Measurements from ENCODE around the gene CEP162. TPM values are rescaled to one million over a fixed set of nuclear protein-coding genes. Genes with fewer than 3 reads are reported as not detected.

CEP162 gene
- total and polyA plus RNA-seq, 2 experiments from 2014 or later = 9.2 to 15.4 TPM

DNA sequence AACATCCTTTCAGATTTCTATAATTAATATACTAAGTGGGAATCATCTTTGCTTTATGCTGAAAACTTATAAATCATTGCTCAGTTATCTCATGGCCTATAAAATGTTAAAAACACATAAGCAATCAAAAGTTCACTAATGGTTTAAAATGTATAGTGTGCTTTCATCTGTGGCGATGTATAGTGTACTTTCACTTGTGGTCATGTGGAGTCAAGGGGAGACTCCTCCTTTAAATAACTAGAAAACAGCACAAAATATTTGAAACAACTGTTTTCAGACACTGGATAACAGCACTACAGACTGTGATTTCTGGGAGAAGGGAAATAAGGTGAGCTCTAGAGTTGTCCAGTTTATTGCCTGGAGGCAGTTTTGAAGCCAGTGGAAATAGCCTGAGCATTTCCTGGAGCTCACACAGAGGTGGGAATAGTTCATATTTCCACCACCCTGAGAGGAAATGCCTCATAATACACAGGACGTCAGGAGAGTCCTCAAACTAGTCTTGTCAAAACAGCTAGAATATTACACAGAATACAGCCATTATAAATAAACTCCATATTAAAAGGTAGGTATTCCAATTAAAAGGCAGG is 89.4 kb downstream of the CEP162 start:
- Mint-ChIP-seq H3K9me3 (peaks cover 18% of the 10 kb centered on the region), H3K36me3 (ENCODE audit: low read depth) (peaks cover 29% of the 10 kb centered on the region), H3K27ac (no peak overlapping the region), H3K4me3 (no peak overlapping the region), H3K27me3 (ENCODE audit: insufficient read depth, low read depth, poor library complexity) (no peaks in the 10 kb centered on the region), H3K4me1 (peaks cover 16% of the 10 kb centered on the region; the same call in 2 of the 3 replicates)
- ATAC-seq = no peak
- H3K27me3 ChIP-seq (ENCODE audit: insufficient read depth) = no peaks in the 10 kb centered on the region
- no peaks in the 10 kb centered on the region for H3K9me2 ChIP-seq (ENCODE audit: insufficient read depth)
- H3K36me3 ChIP-seq (ENCODE audit: insufficient read depth) = no peaks in the 10 kb centered on the region
- no peak overlapping the region for H3K27ac ChIP-seq (ENCODE audit: low read depth)
- TF ChIP-seq, protein P1, sequence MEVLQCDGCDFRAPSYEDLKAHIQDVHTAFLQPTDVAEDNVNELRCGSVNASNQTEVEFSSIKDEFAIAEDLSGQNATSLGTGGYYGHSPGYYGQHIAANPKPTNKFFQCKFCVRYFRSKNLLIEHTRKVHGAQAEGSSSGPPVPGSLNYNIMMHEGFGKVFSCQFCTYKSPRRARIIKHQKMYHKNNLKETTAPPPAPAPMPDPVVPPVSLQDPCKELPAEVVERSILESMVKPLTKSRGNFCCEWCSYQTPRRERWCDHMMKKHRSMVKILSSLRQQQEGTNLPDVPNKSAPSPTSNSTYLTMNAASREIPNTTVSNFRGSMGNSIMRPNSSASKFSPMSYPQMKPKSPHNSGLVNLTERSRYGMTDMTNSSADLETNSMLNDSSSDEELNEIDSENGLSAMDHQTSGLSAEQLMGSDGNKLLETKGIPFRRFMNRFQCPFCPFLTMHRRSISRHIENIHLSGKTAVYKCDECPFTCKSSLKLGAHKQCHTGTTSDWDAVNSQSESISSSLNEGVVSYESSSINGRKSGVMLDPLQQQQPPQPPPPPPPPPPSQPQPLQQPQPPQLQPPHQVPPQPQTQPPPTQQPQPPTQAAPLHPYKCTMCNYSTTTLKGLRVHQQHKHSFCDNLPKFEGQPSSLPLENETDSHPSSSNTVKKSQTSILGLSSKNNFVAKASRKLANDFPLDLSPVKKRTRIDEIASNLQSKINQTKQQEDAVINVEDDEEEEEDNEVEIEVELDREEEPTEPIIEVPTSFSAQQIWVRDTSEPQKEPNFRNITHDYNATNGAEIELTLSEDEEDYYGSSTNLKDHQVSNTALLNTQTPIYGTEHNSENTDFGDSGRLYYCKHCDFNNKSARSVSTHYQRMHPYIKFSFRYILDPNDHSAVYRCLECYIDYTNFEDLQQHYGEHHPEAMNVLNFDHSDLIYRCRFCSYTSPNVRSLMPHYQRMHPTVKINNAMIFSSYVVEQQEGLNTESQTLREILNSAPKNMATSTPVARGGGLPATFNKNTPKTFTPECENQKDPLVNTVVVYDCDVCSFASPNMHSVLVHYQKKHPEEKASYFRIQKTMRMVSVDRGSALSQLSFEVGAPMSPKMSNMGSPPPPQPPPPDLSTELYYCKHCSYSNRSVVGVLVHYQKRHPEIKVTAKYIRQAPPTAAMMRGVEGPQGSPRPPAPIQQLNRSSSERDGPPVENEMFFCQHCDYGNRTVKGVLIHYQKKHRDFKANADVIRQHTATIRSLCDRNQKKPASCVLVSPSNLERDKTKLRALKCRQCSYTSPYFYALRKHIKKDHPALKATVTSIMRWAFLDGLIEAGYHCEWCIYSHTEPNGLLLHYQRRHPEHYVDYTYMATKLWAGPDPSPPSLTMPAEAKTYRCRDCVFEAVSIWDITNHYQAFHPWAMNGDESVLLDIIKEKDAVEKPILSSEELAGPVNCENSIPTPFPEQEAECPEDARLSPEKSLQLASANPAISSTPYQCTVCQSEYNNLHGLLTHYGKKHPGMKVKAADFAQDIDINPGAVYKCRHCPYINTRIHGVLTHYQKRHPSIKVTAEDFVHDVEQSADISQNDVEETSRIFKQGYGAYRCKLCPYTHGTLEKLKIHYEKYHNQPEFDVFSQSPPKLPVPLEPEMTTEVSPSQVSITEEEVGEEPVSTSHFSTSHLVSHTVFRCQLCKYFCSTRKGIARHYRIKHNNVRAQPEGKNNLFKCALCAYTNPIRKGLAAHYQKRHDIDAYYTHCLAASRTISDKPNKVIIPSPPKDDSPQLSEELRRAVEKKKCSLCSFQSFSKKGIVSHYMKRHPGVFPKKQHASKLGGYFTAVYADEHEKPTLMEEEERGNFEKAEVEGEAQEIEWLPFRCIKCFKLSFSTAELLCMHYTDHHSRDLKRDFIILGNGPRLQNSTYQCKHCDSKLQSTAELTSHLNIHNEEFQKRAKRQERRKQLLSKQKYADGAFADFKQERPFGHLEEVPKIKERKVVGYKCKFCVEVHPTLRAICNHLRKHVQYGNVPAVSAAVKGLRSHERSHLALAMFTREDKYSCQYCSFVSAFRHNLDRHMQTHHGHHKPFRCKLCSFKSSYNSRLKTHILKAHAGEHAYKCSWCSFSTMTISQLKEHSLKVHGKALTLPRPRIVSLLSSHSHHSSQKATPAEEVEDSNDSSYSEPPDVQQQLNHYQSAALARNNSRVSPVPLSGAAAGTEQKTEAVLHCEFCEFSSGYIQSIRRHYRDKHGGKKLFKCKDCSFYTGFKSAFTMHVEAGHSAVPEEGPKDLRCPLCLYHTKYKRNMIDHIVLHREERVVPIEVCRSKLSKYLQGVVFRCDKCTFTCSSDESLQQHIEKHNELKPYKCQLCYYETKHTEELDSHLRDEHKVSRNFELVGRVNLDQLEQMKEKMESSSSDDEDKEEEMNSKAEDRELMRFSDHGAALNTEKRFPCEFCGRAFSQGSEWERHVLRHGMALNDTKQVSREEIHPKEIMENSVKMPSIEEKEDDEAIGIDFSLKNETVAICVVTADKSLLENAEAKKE (CRISPR knock-in tag; IDR thresholded peaks at IDR 0.05) = no peak
- TF ChIP-seq EZH2 (IDR thresholded peaks at IDR 0.05; ENCODE audit: low read depth, unreplicated experiment) (no peak), ZNF114 (CRISPR knock-in tag; IDR thresholded peaks at IDR 0.05) (no peak), EZH2phosphoT487 (IDR thresholded peaks at IDR 0.05; ENCODE audit: unreplicated experiment) (no peak), ZNF331 (CRISPR knock-in tag; IDR thresholded peaks at IDR 0.05; ENCODE audit: low read depth) (no peak), CREB1 (CRISPR knock-in tag; IDR thresholded peaks at IDR 0.05; ENCODE audit: low read depth) (no peak), JUNB (IDR thresholded peaks at IDR 0.05; ENCODE audit: unreplicated experiment) (no peak), NANOG (IDR thresholded peaks at IDR 0.05; ENCODE audit: borderline replicate concordance) (no peak), POLR2AphosphoS5 (IDR thresholded peaks at IDR 0.05; ENCODE audit: low read depth) (no peak), STAT1 (IDR thresholded peaks at IDR 0.05; ENCODE audit: unreplicated experiment) (no peak)
- TF ChIP-seq, protein P2, sequence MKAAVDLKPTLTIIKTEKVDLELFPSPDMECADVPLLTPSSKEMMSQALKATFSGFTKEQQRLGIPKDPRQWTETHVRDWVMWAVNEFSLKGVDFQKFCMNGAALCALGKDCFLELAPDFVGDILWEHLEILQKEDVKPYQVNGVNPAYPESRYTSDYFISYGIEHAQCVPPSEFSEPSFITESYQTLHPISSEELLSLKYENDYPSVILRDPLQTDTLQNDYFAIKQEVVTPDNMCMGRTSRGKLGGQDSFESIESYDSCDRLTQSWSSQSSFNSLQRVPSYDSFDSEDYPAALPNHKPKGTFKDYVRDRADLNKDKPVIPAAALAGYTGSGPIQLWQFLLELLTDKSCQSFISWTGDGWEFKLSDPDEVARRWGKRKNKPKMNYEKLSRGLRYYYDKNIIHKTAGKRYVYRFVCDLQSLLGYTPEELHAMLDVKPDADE (IDR thresholded peaks at IDR 0.05) = no peak
- TF ChIP-seq, protein P3, sequence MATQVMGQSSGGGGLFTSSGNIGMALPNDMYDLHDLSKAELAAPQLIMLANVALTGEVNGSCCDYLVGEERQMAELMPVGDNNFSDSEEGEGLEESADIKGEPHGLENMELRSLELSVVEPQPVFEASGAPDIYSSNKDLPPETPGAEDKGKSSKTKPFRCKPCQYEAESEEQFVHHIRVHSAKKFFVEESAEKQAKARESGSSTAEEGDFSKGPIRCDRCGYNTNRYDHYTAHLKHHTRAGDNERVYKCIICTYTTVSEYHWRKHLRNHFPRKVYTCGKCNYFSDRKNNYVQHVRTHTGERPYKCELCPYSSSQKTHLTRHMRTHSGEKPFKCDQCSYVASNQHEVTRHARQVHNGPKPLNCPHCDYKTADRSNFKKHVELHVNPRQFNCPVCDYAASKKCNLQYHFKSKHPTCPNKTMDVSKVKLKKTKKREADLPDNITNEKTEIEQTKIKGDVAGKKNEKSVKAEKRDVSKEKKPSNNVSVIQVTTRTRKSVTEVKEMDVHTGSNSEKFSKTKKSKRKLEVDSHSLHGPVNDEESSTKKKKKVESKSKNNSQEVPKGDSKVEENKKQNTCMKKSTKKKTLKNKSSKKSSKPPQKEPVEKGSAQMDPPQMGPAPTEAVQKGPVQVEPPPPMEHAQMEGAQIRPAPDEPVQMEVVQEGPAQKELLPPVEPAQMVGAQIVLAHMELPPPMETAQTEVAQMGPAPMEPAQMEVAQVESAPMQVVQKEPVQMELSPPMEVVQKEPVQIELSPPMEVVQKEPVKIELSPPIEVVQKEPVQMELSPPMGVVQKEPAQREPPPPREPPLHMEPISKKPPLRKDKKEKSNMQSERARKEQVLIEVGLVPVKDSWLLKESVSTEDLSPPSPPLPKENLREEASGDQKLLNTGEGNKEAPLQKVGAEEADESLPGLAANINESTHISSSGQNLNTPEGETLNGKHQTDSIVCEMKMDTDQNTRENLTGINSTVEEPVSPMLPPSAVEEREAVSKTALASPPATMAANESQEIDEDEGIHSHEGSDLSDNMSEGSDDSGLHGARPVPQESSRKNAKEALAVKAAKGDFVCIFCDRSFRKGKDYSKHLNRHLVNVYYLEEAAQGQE (IDR thresholded peaks at IDR 0.05; ENCODE audit: unreplicated experiment) = no peak
- TF ChIP-seq, protein P4, sequence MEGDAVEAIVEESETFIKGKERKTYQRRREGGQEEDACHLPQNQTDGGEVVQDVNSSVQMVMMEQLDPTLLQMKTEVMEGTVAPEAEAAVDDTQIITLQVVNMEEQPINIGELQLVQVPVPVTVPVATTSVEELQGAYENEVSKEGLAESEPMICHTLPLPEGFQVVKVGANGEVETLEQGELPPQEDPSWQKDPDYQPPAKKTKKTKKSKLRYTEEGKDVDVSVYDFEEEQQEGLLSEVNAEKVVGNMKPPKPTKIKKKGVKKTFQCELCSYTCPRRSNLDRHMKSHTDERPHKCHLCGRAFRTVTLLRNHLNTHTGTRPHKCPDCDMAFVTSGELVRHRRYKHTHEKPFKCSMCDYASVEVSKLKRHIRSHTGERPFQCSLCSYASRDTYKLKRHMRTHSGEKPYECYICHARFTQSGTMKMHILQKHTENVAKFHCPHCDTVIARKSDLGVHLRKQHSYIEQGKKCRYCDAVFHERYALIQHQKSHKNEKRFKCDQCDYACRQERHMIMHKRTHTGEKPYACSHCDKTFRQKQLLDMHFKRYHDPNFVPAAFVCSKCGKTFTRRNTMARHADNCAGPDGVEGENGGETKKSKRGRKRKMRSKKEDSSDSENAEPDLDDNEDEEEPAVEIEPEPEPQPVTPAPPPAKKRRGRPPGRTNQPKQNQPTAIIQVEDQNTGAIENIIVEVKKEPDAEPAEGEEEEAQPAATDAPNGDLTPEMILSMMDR (conservative IDR thresholded peaks at IDR 0.05; ENCODE audit: low read depth in 2 of 2) = no peak
- H4K20me1 ChIP-seq (replicated peaks; ENCODE audit: insufficient read depth) = no peaks in the 10 kb centered on the region
- no peak overlapping the region for H3K4me3 ChIP-seq
- H3K4me1 ChIP-seq (ENCODE audit: insufficient read depth) = peaks cover 15% of the 10 kb centered on the region; the same call in 1 of the 2 replicates
- H2AFZ ChIP-seq = no peak overlapping the region
- DNase-seq (ENCODE audit: low spot score) = no peak
- no peak overlapping the region for H3K4me2 ChIP-seq
- H3F3A ChIP-seq (replicated peaks; ENCODE audit: low read depth) = no peaks in the 10 kb centered on the region
- H3K79me2 ChIP-seq (replicated peaks; ENCODE audit: insufficient read depth) = no peaks in the 10 kb centered on the region
